Keratinocyte (primary cell): ENCODE results near the gene CALR3. TPM values are rescaled to one million over a fixed set of nuclear protein-coding genes. Genes with fewer than 3 reads are reported as not detected.
"Not testable (repeated sequence)": the region's sequence is repeated elsewhere in the genome, so short reads cannot be mapped to it uniquely, and the experiment has no call there.

Experiments
- DNase-seq: peaks from one replicate; pipeline ENCODE4 v3.0.0-alpha.2; 2011; ENCODE audit warnings: low read depth, missing footprints, low spot score
- FAIRE-seq: peaks from 2 replicates; lab custom pipeline; 2011; peaks lifted over from hg19 to GRCh38; lab: Jason Lieb, UNC
- H2AFZ ChIP-seq: 2 replicates; pipeline ENCODE4 v1.6.0; 2012; ENCODE audit warnings: low read length, control low read depth, inconsistent platforms; ENCODE audit not compliant: control insufficient read depth
- H3K27ac ChIP-seq: 2 replicates; pipeline ENCODE4 v1.5.1; 2011; ENCODE audit warnings: low read length; ENCODE audit not compliant: control insufficient read depth, insufficient read depth
- H3K27me3 ChIP-seq: 3 replicates; pipeline ENCODE4 v1.6.0; 2011; ENCODE audit warnings: low read length; ENCODE audit not compliant: control insufficient read depth, insufficient read depth; ENCODE audit errors: extremely low read depth
- H3K36me3 ChIP-seq, 2 experiments: 2 replicates in 1 of 2; 3 replicates in 1 of 2; pipeline ENCODE4 v1.5.1; 2011; ENCODE audit warnings: low read length in 2 of 2, mild to moderate bottlenecking in 1 of 2; ENCODE audit not compliant: control insufficient read depth in 2 of 2, insufficient read depth in 2 of 2; ENCODE audit errors: extremely low read depth in 1 of 2
- H3K4me1 ChIP-seq: 3 replicates; pipeline ENCODE4 v1.5.1; 2011; ENCODE audit warnings: low read length; ENCODE audit not compliant: control insufficient read depth, insufficient read depth; ENCODE audit errors: extremely low read depth
- H3K4me2 ChIP-seq: 3 replicates; pipeline ENCODE4 v1.6.0; 2011; ENCODE audit warnings: low read depth, low read length; ENCODE audit not compliant: control insufficient read depth, insufficient read depth; ENCODE audit errors: extremely low read depth
- H3K4me3 ChIP-seq, 3 experiments: fragments of 200-600 bp in 1 of 3; sonication (generic) in 1 of 3; 2 replicates in 2 of 3; 3 replicates in 1 of 3; pipeline ENCODE4 v1.5.1; 2011 to 2016; ENCODE audit warnings: low read length in 3 of 3, mild to moderate bottlenecking in 3 of 3, control low read depth in 2 of 3, inconsistent platforms in 1 of 3, low read depth in 1 of 3, mixed read lengths in 1 of 3, mixed run types in 1 of 3, moderate library complexity in 1 of 3; ENCODE audit not compliant: control insufficient read depth in 2 of 3, insufficient read depth in 2 of 3; ENCODE audit errors: extremely low read depth in 1 of 3
- H3K79me2 ChIP-seq: 2 replicates; pipeline ENCODE4 v1.6.0; 2012; ENCODE audit warnings: low read length; ENCODE audit not compliant: control insufficient read depth, insufficient read depth
- H3K9ac ChIP-seq: 3 replicates; pipeline ENCODE4 v1.6.0; 2011; ENCODE audit warnings: low read length; ENCODE audit not compliant: control insufficient read depth, insufficient read depth; ENCODE audit errors: extremely low read depth
- H3K9me1 ChIP-seq: 3 replicates; pipeline ENCODE4 v1.6.0; 2011; ENCODE audit warnings: low read length; ENCODE audit not compliant: control insufficient read depth, insufficient read depth; ENCODE audit errors: extremely low read depth
- H3K9me3 ChIP-seq: 2 replicates; pipeline ENCODE4 v1.5.1; 2012; ENCODE audit warnings: low read depth, low read length; ENCODE audit not compliant: control insufficient read depth
- H4K20me1 ChIP-seq: 3 replicates; pipeline ENCODE4 v1.6.0; 2011; ENCODE audit warnings: low read length; ENCODE audit not compliant: control insufficient read depth, insufficient read depth; ENCODE audit errors: extremely low read depth
- CTCF ChIP-seq, 3 experiments: IDR thresholded peaks in 1 of 3; conservative IDR thresholded peaks in 1 of 3; optimal IDR thresholded peaks in 1 of 3; 2 replicates in 2 of 3; 3 replicates in 1 of 3; pipeline versions ENCODE3 to v1.5.1; 2011; ENCODE audit warnings: low read length in 3 of 3, mild to moderate bottlenecking in 3 of 3, moderate library complexity in 2 of 3, control low read depth in 1 of 3, inconsistent platforms in 1 of 3; ENCODE audit not compliant: insufficient read depth in 2 of 3; ENCODE audit errors: extremely low read depth in 1 of 3
- EZH2 ChIP-seq: IDR thresholded peaks from one replicate; pipeline ENCODE4 v1.6.1; 2012; ENCODE audit warnings: inconsistent platforms, mild to moderate bottlenecking, low read length, moderate library complexity
- dilution Hi-C: fragments of 300-500 bp; cut with MboI; formaldehyde crosslinking; loops from one replicate; pipeline ENCODE4 v1.7.0; 2020; ENCODE audit warnings: low sequenced_read_pairs; ENCODE audit not compliant: extremely low pct_ligation_motif_present
- polyA plus RNA-seq, 5 experiments: library from polyadenylated mRNA; depleted of rRNA in 3 of 5; stranded (reverse) in 3 of 5; stranded (forward) in 1 of 5; unstranded in 1 of 5; fragments of >200 nt; gene quantifications; 1 replicate in 1 of 5; 2 replicates in 3 of 5; 3 replicates in 1 of 5; pipeline versions ENCODE4 v1.2.1 to v1.2.3, GENCODE V29; 2011 to 2012; ENCODE audit warnings: missing spikeins in 2 of 5, low read depth in 1 of 5, low replicate concordance in 1 of 5

CALR3 gene
- polyA plus RNA-seq, 1 donor (not counting 4 experiments of a cell fraction or from before 2014, with no cell fraction given) = not detected

GRCh38 chr19:16506961-16507360 lies 11.0 kb upstream of the CALR3 start:
- DNase-seq (no peak), FAIRE-seq (no peak)
- H3K4me2 ChIP-seq = no peak overlapping the region
- no peaks in the 10 kb centered on the region for H3K27me3 ChIP-seq
- TF ChIP-seq EZH2 = no peak
- no peak for TF ChIP-seq CTCF (optimal IDR thresholded peaks at IDR 0.05 in 1 of 3, IDR thresholded peaks at IDR 0.05 in 1 of 3, conservative IDR thresholded peaks at IDR 0.05 in 1 of 3; ENCODE audit: extremely low read depth in 1 of 3, insufficient read depth in 2 of 3, low read length in 3 of 3)
- H3K9me3 ChIP-seq = no peaks in the 10 kb centered on the region
- H3K9me1 ChIP-seq = no peaks in the 10 kb centered on the region
- no peak overlapping the region for H3K27ac ChIP-seq
- H2AFZ ChIP-seq = no peak overlapping the region
- H3K36me3 ChIP-seq = peaks cover 3 to 6% of the 10 kb centered on the region in 2 experiments
- dilution Hi-C loops = no loop called here
- no peaks in the 10 kb centered on the region for H3K4me1 ChIP-seq
- no peaks in the 10 kb centered on the region for H3K79me2 ChIP-seq
- no peak overlapping the region for H3K9ac ChIP-seq
- no peak overlapping the region for H3K4me3 ChIP-seq
- no peaks in the 10 kb centered on the region for H4K20me1 ChIP-seq

GRCh38 chr19:16506161-16506560 lies 10.2 kb upstream of the CALR3 start:
- dilution Hi-C loops, H3K27ac ChIP-seq, FAIRE-seq, H3K9me1 ChIP-seq, H3K9me3 ChIP-seq, H3K9ac ChIP-seq, H3K4me2 ChIP-seq, H3K4me3 ChIP-seq, H3K36me3 ChIP-seq, H3K27me3 ChIP-seq, H3K4me1 ChIP-seq, DNase-seq, H2AFZ ChIP-seq, H3K79me2 ChIP-seq, H4K20me1 ChIP-seq: not testable (repeated sequence)

GRCh38 chr19:16504271-16504670 lies 8.3 kb upstream of the CALR3 start:
- no peak overlapping the region for H3K27ac ChIP-seq
- DNase-seq (no peak), FAIRE-seq (no peak)
- H3K4me2 ChIP-seq = no peak overlapping the region
- H3K36me3 ChIP-seq = peaks cover 1 to 8% of the 10 kb centered on the region in 2 experiments
- H3K4me3 ChIP-seq = no peak overlapping the region
- TF ChIP-seq EZH2 (no peak), CTCF (optimal IDR thresholded peaks at IDR 0.05 in 1 of 3, IDR thresholded peaks at IDR 0.05 in 1 of 3, conservative IDR thresholded peaks at IDR 0.05 in 1 of 3; ENCODE audit: extremely low read depth in 1 of 3, insufficient read depth in 2 of 3, low read length in 3 of 3) (no peak)
- no peak overlapping the region for H3K9ac ChIP-seq
- H2AFZ ChIP-seq = no peak overlapping the region
- no peaks in the 10 kb centered on the region for H4K20me1 ChIP-seq
- dilution Hi-C loops = no loop called here
- no peaks in the 10 kb centered on the region for H3K79me2 ChIP-seq
- no peaks in the 10 kb centered on the region for H3K4me1 ChIP-seq
- H3K9me3 ChIP-seq = no peaks in the 10 kb centered on the region
- no peaks in the 10 kb centered on the region for H3K9me1 ChIP-seq
- no peaks in the 10 kb centered on the region for H3K27me3 ChIP-seq
